AG09309 (cell line): ENCODE results near the gene KCTD17.

ENCODE experiments used
- DNase-seq: peaks from one replicate; pipeline ENCODE4 v3.0.0-alpha.2; 2010; ENCODE audit warnings: low read depth
- H3K4me3 ChIP-seq: 2 replicates; pipeline ENCODE4 v1.5.1; 2011; ENCODE audit warnings: mild to moderate bottlenecking, low read depth, low read length, moderate library complexity; ENCODE audit not compliant: control insufficient read depth
- TF ChIP-seq, protein P1 (sequence below): IDR thresholded peaks from 2 replicates; pipeline ENCODE4 v1.5.1; 2011; ENCODE audit warnings: mild to moderate bottlenecking, low read depth, low read length, inconsistent platforms; ENCODE audit not compliant: insufficient read depth, control insufficient read depth; ENCODE audit errors: missing control alignments

The KCTD17 gene

DNA sequence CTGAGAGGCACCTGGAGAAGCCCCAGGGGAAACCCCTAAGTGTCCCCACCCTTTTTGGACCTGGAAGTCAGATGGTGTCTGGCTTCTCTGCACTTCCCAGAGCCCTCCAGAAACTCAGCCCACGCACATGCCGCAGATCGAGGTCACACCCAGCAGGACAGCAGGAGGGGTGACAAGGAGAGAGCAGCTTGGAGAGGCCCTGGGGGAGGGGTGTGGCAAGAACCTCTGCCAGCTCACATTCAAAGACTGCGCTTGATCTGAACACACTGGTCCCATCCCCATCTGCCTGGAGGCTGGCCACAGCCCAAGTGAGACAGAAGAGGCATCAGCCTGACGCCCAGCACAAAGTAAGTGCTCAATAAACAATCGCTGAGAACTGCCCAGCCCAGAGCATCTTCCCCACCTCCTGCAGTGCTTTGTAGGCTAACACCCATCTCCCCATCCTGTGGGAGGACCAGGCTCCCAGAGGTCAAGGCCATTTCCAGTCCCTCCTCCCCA is 36.6 kb downstream of the KCTD17 start:
- no peak overlapping the region for H3K4me3 ChIP-seq
- DNase-seq = no peak
- TF ChIP-seq, protein P1, sequence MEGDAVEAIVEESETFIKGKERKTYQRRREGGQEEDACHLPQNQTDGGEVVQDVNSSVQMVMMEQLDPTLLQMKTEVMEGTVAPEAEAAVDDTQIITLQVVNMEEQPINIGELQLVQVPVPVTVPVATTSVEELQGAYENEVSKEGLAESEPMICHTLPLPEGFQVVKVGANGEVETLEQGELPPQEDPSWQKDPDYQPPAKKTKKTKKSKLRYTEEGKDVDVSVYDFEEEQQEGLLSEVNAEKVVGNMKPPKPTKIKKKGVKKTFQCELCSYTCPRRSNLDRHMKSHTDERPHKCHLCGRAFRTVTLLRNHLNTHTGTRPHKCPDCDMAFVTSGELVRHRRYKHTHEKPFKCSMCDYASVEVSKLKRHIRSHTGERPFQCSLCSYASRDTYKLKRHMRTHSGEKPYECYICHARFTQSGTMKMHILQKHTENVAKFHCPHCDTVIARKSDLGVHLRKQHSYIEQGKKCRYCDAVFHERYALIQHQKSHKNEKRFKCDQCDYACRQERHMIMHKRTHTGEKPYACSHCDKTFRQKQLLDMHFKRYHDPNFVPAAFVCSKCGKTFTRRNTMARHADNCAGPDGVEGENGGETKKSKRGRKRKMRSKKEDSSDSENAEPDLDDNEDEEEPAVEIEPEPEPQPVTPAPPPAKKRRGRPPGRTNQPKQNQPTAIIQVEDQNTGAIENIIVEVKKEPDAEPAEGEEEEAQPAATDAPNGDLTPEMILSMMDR = no peak

DNA sequence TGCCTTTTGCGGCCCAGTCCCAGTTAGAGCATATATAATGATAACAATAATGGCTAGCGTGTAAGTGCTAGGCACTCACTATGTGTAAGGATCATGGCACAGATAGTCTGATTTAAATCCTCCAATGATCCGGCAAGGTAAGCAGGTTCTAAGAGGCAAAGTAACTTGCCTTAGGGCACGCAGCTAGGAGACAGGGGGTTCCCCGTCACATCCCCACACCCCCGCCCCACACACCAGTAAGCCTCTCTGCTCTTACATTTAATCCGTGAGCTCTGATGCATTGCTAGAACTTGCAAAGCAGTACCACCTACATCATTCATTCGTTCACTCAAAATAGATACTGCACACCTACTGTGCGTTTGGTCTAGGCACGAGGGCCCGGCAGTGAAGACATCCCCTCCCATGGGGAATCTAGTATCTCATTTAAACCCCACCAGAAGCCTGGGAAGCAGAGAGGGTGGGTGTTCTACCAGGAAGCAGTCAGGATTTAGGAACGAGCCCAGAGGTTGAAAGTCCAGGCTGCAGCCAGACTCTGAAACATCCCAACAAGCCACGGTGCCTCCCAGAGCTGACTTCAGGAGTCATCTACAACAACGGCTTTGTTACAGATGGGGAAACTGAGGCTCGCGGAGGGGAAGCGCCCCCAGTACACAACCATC is 37.3 kb downstream of the KCTD17 start:
- no peak overlapping the region for H3K4me3 ChIP-seq
- TF ChIP-seq, protein P1 = no peak
- no peak for DNase-seq

DNA sequence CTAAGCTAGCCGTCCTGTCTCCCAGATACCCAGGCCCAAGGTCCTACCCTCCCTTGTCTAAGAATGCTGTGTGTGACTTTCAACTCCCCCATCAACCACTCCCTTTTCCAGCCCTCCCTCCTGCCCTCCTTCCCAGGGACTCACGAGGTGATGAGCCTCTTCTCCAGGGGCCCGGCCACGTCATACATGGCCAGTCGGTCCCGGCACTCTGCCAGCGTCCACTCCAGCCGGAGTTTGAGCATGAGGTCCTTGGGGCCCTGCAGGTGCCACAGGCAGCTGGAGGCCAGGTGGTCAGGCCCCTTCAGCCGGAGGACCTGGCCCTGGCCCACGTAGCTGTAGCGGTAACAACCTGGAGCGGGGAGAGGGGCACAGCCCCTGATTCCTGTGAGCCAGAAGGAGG is 37.9 kb downstream of the KCTD17 start:
- DNase-seq = no peak

DNA sequence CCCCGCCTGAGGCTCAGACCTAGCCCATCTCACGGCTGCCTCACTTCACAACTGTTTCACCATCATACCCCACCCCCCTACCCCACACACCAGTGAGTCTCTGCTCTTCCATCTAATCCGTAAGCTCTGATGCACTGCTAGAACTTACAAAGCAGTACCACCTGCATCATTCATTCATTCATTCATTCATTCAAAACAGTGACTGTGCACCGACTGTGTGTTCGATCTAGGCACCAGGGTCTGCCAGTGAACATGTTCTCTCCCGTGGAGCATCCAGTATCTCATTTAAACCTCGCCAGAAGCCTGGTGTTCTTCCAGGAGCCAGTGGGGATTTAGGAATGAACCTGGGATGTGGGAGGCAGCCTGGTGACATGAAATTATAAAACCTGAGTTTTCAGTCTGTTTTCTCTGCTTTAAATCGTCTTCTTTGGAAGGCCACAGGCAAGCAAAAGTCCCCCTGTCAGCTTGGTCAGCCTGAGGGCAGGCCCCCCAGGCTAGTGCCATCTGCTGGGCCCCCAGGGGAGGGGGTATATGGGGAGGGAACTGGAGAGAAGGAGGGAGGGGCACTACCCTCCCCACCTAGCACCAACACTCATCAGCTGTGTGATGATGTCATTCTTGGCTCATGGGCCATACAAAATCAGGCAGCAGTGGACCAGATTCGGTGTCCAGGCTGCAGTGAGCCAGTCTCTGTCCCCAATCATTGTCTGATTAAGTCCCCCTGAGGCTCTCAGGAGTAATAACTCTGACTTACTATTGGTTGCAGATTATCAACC is 39.6 kb downstream of the KCTD17 start:
- DNase-seq = no peak

More for the DNA sequence above, 37.9 kb downstream of the KCTD17 start:
- TF ChIP-seq, protein P1 = no peak
- H3K4me3 ChIP-seq = no peak overlapping the region

DNA sequence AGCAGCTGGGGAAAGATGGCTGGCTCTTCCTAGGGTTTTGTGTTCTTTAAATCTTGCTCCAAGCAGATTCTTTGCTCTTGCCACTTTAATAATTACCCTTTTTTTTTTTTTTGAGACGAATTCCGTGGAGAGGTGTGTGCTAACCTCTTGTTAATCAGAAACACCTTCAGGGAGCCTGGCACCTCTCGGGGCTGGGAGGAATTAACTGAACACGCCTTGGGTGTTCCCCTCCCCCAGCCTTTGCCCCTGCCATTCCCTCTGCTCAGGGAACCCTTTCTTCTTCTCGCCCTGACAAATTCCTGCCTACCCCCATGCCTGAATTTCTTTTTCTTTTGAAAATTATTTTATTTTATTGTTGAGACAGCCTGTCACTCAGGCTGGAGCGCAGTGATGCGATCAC is 40.5 kb downstream of the KCTD17 start:
- H3K4me3 ChIP-seq = no peak overlapping the region
- TF ChIP-seq, protein P1 = no peak
- no peak for DNase-seq

More for the DNA sequence above, 39.6 kb downstream of the KCTD17 start:
- no peak overlapping the region for H3K4me3 ChIP-seq
- TF ChIP-seq, protein P1 = no peak

DNA sequence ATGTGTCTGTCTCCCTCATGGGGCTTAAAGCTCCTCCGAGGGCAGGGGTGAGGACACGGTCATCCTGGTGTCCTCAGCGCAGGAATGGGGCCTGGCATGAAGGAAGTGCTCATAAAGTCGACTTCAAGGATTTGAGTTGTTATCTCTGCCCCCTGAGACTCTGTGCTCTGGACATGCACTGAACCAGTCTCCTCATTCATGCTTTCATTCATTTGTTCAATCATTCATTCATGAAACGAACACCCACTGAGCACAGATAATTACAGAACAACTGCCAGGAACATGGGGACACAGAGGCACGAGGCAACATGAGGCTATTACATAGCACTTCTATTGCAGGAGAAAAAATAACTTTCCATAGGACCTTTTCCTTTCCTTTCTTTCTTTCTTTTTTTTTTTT is 41.5 kb downstream of the KCTD17 start:
- DNase-seq = no peak
- H3K4me3 ChIP-seq = no peak overlapping the region
- TF ChIP-seq, protein P1 = no peak
